KMS-11 (cell line): ENCODE data around the gene DIPK1A.

Experiments
- H2AFZ ChIP-seq: fragments of 200-600 bp; sonication (generic); 2 replicates; pipeline ENCODE4 v1.6.1; 2016; ENCODE audit warnings: antibody characterized with exemption, mixed run types, low read depth
- H3K27ac ChIP-seq: fragments of 200-600 bp; sonication (generic); 2 replicates; pipeline ENCODE4 v1.6.1; 2016; ENCODE audit warnings: mild to moderate bottlenecking, mixed run types
- H3K27me3 ChIP-seq: fragments of 200-600 bp; sonication (generic); 2 replicates; pipeline ENCODE4 v1.6.1; 2017; ENCODE audit warnings: mild to moderate bottlenecking, low read depth, mixed run types, moderate library complexity; ENCODE audit not compliant: insufficient read depth
- H3K36me3 ChIP-seq: fragments of 200-600 bp; sonication (generic); 2 replicates; pipeline ENCODE4 v1.6.1; 2017; ENCODE audit warnings: mild to moderate bottlenecking, mixed run types; ENCODE audit not compliant: insufficient read depth
- H3K4me1 ChIP-seq: fragments of 200-600 bp; sonication (generic); 2 replicates; pipeline ENCODE4 v1.6.1; 2016; ENCODE audit warnings: mild to moderate bottlenecking, low read depth, mixed run types; ENCODE audit not compliant: poor library complexity, severe bottlenecking
- H3K4me2 ChIP-seq: fragments of 200-600 bp; sonication (generic); 2 replicates; pipeline ENCODE4 v1.7.0; 2016; ENCODE audit warnings: mild to moderate bottlenecking, mixed run types
- H3K4me3 ChIP-seq: fragments of 200-600 bp; sonication (generic); IDR thresholded peaks from 2 replicates; pipeline ENCODE4 v1.6.1; 2017; ENCODE audit warnings: low read depth, low read length, mixed read lengths; ENCODE audit not compliant: insufficient read depth
- H3K79me2 ChIP-seq: fragments of 200-600 bp; sonication (generic); 2 replicates; pipeline ENCODE4 v1.6.1; 2016; ENCODE audit warnings: low read depth, mixed run types; ENCODE audit not compliant: insufficient read depth
- H3K9ac ChIP-seq: fragments of 200-600 bp; sonication (generic); 2 replicates; pipeline ENCODE4 v1.6.1; 2016; ENCODE audit warnings: mild to moderate bottlenecking, mixed run types
- H4K20me1 ChIP-seq: fragments of 200-600 bp; sonication (generic); 2 replicates; pipeline ENCODE4 v1.6.1; 2016; ENCODE audit warnings: mild to moderate bottlenecking, mixed run types; ENCODE audit not compliant: insufficient read depth
- TF ChIP-seq, protein P1 (sequence below): fragments of 200-600 bp; sonication (generic); conservative IDR thresholded peaks from 2 replicates; pipeline ENCODE4 v1.6.1; 2017; ENCODE audit warnings: low read depth, mild to moderate bottlenecking, antibody characterized with exemption, low read length, moderate library complexity, mixed read lengths

Gene DIPK1A

DNA sequence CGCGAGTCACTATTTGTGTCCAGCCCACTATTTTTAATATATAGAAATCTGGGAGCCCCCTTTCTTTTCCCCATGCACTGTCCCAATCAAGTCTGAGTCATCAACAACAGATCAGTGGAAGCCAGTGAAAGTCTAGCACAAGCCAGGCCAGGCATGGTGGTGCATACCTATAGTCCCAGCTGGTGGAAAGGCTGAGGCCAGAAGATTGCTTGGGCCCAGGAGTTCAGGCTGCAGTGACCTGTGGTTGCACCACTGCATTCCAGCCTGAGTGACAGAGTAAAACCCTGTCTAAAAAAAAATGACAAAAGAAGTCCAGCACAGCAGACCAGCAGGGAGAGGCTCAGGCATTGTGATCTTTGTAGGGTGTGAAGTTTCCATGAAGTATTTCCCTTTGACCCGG lies 138.4 kb downstream of the DIPK1A start:
- Histone ChIP-seq H3K9ac (no peak overlapping the region), H3K4me1 (no peaks in the 10 kb centered on the region), H3K4me3 (no peak overlapping the region), H4K20me1 (no peaks in the 10 kb centered on the region), H2AFZ (no peak overlapping the region), H3K27me3 (no peaks in the 10 kb centered on the region), H3K36me3 (no peaks in the 10 kb centered on the region), H3K4me2 (no peak overlapping the region), H3K27ac (no peak overlapping the region), H3K79me2 (no peaks in the 10 kb centered on the region)
- TF ChIP-seq, protein P1, sequence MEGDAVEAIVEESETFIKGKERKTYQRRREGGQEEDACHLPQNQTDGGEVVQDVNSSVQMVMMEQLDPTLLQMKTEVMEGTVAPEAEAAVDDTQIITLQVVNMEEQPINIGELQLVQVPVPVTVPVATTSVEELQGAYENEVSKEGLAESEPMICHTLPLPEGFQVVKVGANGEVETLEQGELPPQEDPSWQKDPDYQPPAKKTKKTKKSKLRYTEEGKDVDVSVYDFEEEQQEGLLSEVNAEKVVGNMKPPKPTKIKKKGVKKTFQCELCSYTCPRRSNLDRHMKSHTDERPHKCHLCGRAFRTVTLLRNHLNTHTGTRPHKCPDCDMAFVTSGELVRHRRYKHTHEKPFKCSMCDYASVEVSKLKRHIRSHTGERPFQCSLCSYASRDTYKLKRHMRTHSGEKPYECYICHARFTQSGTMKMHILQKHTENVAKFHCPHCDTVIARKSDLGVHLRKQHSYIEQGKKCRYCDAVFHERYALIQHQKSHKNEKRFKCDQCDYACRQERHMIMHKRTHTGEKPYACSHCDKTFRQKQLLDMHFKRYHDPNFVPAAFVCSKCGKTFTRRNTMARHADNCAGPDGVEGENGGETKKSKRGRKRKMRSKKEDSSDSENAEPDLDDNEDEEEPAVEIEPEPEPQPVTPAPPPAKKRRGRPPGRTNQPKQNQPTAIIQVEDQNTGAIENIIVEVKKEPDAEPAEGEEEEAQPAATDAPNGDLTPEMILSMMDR = no peak

DNA sequence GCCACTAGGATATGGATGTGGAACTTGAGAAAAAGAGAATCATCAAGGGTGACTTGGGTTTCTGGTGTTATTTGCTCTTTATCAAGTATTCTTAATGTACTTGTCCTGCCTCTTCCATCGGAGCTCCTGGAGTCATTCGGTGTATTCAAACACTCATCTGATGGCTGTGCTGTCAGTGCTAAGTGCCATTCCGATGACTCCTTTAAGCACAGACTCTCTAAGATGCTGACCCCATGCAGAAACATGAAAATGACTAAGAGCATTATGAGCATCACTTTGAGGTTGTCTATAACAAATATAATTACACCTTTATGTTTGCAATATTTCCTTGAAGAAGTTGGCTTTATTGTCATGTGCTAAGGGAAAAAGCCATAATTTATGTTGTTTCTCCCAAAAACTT lies 140.7 kb downstream of the DIPK1A start:
- Histone ChIP-seq H3K36me3 (no peaks in the 10 kb centered on the region), H2AFZ (no peak overlapping the region), H3K27me3 (no peaks in the 10 kb centered on the region), H3K4me1 (no peaks in the 10 kb centered on the region), H3K4me2 (no peak overlapping the region), H3K4me3 (no peak overlapping the region), H3K27ac (no peak overlapping the region), H3K9ac (no peak overlapping the region), H4K20me1 (no peaks in the 10 kb centered on the region), H3K79me2 (no peaks in the 10 kb centered on the region)
- TF ChIP-seq, protein P1 = no peak

DNA sequence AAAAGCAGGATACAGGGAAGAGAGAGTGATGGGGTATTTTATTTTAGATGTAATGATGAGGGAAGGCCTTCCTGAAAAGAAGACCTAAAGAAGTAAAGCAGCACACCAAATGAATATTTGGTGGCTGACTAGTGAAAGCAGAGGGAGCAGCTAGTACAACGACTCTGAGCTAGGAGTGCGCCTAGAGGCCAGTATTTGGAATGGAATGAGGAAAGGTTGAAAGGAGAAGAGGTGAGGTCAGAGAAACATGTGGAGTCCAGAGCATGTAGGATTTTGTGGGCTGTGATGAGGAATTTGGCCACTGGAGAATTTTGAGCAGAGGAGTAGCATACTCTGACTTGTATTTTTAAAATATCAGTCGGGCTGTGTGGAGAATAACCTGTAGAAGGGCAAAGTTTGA lies 141.2 kb downstream of the DIPK1A start:
- TF ChIP-seq, protein P1 = no peak
- Histone ChIP-seq H3K27me3 (no peaks in the 10 kb centered on the region), H3K9ac (no peak overlapping the region), H3K4me2 (no peak overlapping the region), H3K27ac (no peak overlapping the region), H3K36me3 (no peaks in the 10 kb centered on the region), H3K79me2 (no peaks in the 10 kb centered on the region), H3K4me3 (no peak overlapping the region), H2AFZ (no peak overlapping the region), H4K20me1 (no peaks in the 10 kb centered on the region), H3K4me1 (no peaks in the 10 kb centered on the region)

DNA sequence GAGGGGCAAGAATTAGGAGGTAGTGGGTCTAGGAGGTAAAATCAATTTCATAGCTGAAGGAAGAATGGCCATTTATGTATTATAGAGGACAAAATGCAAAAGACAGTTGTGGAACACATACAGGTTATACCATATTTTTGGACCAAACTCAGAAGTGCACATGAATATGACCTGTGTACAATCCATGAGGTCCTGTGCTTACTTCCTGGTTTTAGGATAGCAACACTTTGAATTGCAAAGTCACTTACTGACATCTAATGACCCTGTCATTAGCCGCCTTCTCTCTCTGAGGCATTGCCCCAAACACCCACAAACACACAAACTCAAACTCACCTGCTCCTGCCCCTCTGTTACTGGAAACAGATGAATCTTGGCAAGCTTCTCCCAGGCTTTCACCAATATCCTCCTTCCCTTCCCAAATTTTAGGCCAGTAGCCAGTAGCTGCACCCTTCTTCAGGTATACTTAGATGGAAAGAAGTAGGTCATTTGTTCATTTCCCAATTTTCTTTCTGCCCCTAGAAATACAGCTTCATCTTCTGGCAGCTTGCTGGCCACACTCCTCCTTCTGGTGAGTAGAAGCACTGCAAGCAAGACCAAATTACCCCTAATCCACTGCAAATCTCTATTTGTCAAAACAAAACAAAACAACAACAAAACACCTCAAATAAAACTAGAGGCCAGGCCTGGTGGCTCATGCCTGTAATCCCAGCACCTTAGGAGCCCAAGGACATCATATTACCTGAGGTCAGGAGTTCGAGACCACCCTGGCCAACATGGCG lies 143.1 kb downstream of the DIPK1A start:
- no peak overlapping the region for H3K9ac ChIP-seq
- TF ChIP-seq, protein P1 = peak; percentile 67; the same call in 1 of the 2 replicates
- H3K79me2 ChIP-seq = no peaks in the 10 kb centered on the region
- H3K4me1 ChIP-seq = no peaks in the 10 kb centered on the region
- H3K36me3 ChIP-seq = no peaks in the 10 kb centered on the region
- no peaks in the 10 kb centered on the region for H3K27me3 ChIP-seq
- H3K4me2 ChIP-seq = no peak overlapping the region
- H3K4me3 ChIP-seq = no peak overlapping the region
- H3K27ac ChIP-seq = no peak overlapping the region
- H4K20me1 ChIP-seq = no peaks in the 10 kb centered on the region
- H2AFZ ChIP-seq = peak overlapping the region; percentile 22; the same call in 1 of the 2 replicates
